ENCODE results near the gene VWDE.

- TF ChIP-seq MAX (IDR thresholded peaks at IDR 0.05; ENCODE audit: insufficient read depth, insufficient read length) (no peak), CTCF (IDR thresholded peaks at IDR 0.05; ENCODE audit: extremely low read depth in 1 of 2, insufficient read depth in 1 of 2, low read depth in 1 of 2, low read length in 2 of 2) (peak; percentile 47 to 49), POLR2AphosphoS5 (IDR thresholded peaks at IDR 0.05; ENCODE audit: insufficient read depth, low read depth, low read length) (no peak), POLR2A (IDR thresholded peaks at IDR 0.05; ENCODE audit: low read depth, low read length) (no peak)
Observed at GRCh38 chr7:12291870-12292269, 111.8 kb downstream of the VWDE start.
